Panc1 (cell line): ENCODE data around the gene LIM2. TPM values are rescaled to one million over a fixed set of nuclear protein-coding genes. Genes with fewer than 3 reads are reported as not detected.

Experiments
- ATAC-seq: fragments of 200-7000 bp; cut with Tn5 transposase; 2 replicates; pipeline ENCODE4 v1.9.1; 2020; ENCODE audit warnings: mild to moderate bottlenecking, moderate library complexity
- BruUV-seq: library from RNA; stranded (reverse); fragments of 400-500 nt; replicated peaks from 2 replicates; lab custom pipeline; 2021; lab: Mats Ljungman, UMichigan
- CTCF ChIA-PET: fragments of 300-600 bp; sonication (Branson Sonifier 250); formaldehyde crosslinking; loops from one replicate; lab custom pipeline; 2022; ENCODE audit warnings: antibody characterized with exemption; lab: Charles Lee
- POLR2A ChIA-PET: fragments of 300-600 bp; sonication (Branson Sonifier 250); formaldehyde crosslinking; loops from one replicate; lab custom pipeline; 2022; ENCODE audit warnings: antibody characterized with exemption; lab: Charles Lee
- DNase-seq: peaks from one replicate; pipeline ENCODE4 v3.0.0-alpha.2; 2010; ENCODE audit warnings: low read depth, low spot score
- H3K27ac ChIP-seq: 2 replicates; pipeline ENCODE4 v1.5.1; 2011; ENCODE audit warnings: mild to moderate bottlenecking, low read length, inconsistent platforms
- H3K27me3 ChIP-seq: fragments of 200-500 bp; sonication (Bioruptor generic); 2 replicates; pipeline ENCODE4 v1.6.0; 2014; ENCODE audit warnings: low read length, inconsistent platforms; ENCODE audit not compliant: control insufficient read depth, insufficient read depth
- H3K36me3 ChIP-seq: fragments of 200-500 bp; sonication (Bioruptor generic); 2 replicates; pipeline ENCODE4 v1.5.1; 2014; ENCODE audit warnings: inconsistent platforms, mild to moderate bottlenecking, low read length, moderate library complexity; ENCODE audit not compliant: control insufficient read depth, insufficient read depth
- H3K4me1 ChIP-seq: 2 replicates; pipeline ENCODE4 v1.5.1; 2011; ENCODE audit warnings: inconsistent platforms, mild to moderate bottlenecking, low read length, moderate library complexity; ENCODE audit not compliant: control insufficient read depth, insufficient read depth
- H3K4me3 ChIP-seq, 2 experiments: 2 replicates each; pipeline ENCODE4 v1.5.1; 2011 to 2012; ENCODE audit warnings: low read depth in 2 of 2, low read length in 2 of 2, mild to moderate bottlenecking in 2 of 2, inconsistent platforms in 1 of 2, moderate library complexity in 1 of 2
- H3K9me3 ChIP-seq: fragments of 200-500 bp; sonication (Bioruptor generic); 2 replicates; pipeline ENCODE4 v1.5.1; 2014; ENCODE audit warnings: low read depth, mild to moderate bottlenecking, inconsistent platforms, low read length, moderate library complexity; ENCODE audit not compliant: control insufficient read depth, insufficient read depth
- CTCF ChIP-seq: fragments of 450-650 bp; IDR thresholded peaks from 2 replicates; pipeline ENCODE4 v1.5.1; 2017; ENCODE audit warnings: mild to moderate bottlenecking
- POLR2AphosphoS5 ChIP-seq: IDR thresholded peaks from 2 replicates; pipeline ENCODE4 v1.6.1; 2012; ENCODE audit warnings: mild to moderate bottlenecking, low read depth, low read length, moderate library complexity
- SIN3A ChIP-seq: IDR thresholded peaks from 2 replicates; pipeline ENCODE4 v1.6.1; 2012; ENCODE audit warnings: low read depth, mild to moderate bottlenecking, low read length, moderate library complexity, borderline replicate concordance; ENCODE audit not compliant: insufficient read depth
- TCF7L2 ChIP-seq: IDR thresholded peaks from 2 replicates; pipeline ENCODE4 v1.6.1; 2011; ENCODE audit warnings: mild to moderate bottlenecking, low read depth, low read length, inconsistent platforms
- in situ Hi-C: cut with HindIII; loops from 2 replicates; pipeline ENCODE4 v1.10.0; 2016; ENCODE audit warnings: low sequenced_read_pairs, low pct_unique_long_range_greater_than_20kb
- intact Hi-C: fragments of 100-400 bp; cut with micrococcal nuclease; formaldehyde crosslinking; loops from one replicate; pipeline ENCODE4 v1.10.0; 2022; ENCODE audit not compliant: unreplicated experiment
- total RNA-seq: library from RNA; stranded (reverse); gene quantifications from one replicate; pipeline ENCODE4 v1.2.1, GENCODE V29; 2021; ENCODE audit not compliant: unreplicated experiment
- TF ChIP-seq, protein P1 (sequence below), 2 experiments: IDR thresholded peaks; 2 replicates each; pipeline ENCODE4 v1.6.1; 2011 to 2012; ENCODE audit warnings: low read depth in 2 of 2, control low read depth in 1 of 2, low read length in 1 of 2, mild to moderate bottlenecking in 1 of 2, moderate library complexity in 1 of 2; ENCODE audit not compliant: insufficient read depth in 1 of 2

The LIM2 gene
- total RNA-seq, 1 experiment from 2014 or later = not detected

DNA sequence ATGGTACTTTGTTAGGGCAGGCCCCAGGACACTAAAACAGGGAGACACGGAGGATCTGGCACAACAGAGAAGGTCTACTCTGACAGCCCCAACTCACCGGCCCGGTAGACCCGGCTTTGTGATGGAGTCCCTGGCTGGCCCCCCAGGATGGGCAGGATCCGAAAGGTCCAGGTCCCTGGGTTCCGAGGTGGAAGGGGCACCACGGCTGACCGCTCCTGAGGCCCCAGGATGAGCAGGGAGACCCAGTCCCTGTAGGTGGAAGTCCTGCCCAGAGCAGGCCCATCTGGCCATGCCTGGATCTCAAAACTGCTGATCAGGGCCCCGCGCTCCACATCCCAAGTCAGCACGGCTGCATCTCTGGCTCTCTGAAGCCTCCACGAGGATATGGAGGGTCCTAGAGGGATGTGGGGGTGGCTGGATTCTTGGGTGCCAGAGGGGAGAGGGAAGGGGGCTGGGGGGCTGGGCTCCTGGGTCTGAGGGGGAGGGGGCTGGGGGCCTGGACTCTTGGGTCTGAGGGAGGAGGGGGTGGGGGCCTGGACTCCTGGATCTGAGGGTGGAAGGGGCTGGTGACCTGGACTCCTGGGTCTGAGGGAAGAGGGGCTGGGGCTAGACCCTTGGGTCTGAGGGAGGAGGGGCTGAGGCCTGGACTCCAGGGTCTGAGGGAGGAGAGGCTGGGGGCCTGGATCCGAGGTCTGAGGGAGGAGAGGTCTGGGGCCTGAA is 50.5 kb downstream of the LIM2 start:
- no peak for DNase-seq
- Histone ChIP-seq H3K36me3 (no peaks in the 10 kb centered on the region), H3K27me3 (no peaks in the 10 kb centered on the region), H3K27ac (no peak overlapping the region), H3K4me1 (no peaks in the 10 kb centered on the region), H3K9me3 (no peaks in the 10 kb centered on the region), H3K4me3 (no peak overlapping the region)
- intact Hi-C loops (loop anchor here (5.0 to 10.0 kb wide), 2 partner anchors 70 to 318 kb away; no protein-coding TSS in a partner anchor), in situ Hi-C loops (no loop called here)
- no peak for TF ChIP-seq SIN3A
- TF ChIP-seq TCF7L2 = no peak
- TF ChIP-seq, protein P1, sequence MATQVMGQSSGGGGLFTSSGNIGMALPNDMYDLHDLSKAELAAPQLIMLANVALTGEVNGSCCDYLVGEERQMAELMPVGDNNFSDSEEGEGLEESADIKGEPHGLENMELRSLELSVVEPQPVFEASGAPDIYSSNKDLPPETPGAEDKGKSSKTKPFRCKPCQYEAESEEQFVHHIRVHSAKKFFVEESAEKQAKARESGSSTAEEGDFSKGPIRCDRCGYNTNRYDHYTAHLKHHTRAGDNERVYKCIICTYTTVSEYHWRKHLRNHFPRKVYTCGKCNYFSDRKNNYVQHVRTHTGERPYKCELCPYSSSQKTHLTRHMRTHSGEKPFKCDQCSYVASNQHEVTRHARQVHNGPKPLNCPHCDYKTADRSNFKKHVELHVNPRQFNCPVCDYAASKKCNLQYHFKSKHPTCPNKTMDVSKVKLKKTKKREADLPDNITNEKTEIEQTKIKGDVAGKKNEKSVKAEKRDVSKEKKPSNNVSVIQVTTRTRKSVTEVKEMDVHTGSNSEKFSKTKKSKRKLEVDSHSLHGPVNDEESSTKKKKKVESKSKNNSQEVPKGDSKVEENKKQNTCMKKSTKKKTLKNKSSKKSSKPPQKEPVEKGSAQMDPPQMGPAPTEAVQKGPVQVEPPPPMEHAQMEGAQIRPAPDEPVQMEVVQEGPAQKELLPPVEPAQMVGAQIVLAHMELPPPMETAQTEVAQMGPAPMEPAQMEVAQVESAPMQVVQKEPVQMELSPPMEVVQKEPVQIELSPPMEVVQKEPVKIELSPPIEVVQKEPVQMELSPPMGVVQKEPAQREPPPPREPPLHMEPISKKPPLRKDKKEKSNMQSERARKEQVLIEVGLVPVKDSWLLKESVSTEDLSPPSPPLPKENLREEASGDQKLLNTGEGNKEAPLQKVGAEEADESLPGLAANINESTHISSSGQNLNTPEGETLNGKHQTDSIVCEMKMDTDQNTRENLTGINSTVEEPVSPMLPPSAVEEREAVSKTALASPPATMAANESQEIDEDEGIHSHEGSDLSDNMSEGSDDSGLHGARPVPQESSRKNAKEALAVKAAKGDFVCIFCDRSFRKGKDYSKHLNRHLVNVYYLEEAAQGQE (IDR thresholded peaks at IDR 0.05; ENCODE audit: insufficient read depth in 1 of 2, low read depth in 2 of 2, low read length in 1 of 2) = no peak
- no peak for TF ChIP-seq CTCF
- TF ChIP-seq POLR2AphosphoS5 = no peak
- no peak for ATAC-seq
- BruUV-seq = no TSS peak
- POLR2A ChIA-PET = no interaction called here
- CTCF ChIA-PET = no interaction called here

- H3K27me3 ChIP-seq = no peaks in the 10 kb centered on the region
- POLR2A ChIA-PET = no interaction called here
- ATAC-seq = no peak
- BruUV-seq = no TSS peak
- TF ChIP-seq SIN3A = no peak
- TF ChIP-seq TCF7L2 = no peak
- TF ChIP-seq, protein P1 (IDR thresholded peaks at IDR 0.05; ENCODE audit: insufficient read depth in 1 of 2, low read depth in 2 of 2, low read length in 1 of 2) = no peak
- no peak for TF ChIP-seq CTCF
- no peak for TF ChIP-seq POLR2AphosphoS5
- CTCF ChIA-PET = no interaction called here
- H3K27ac ChIP-seq = no peak overlapping the region
- no peaks in the 10 kb centered on the region for H3K36me3 ChIP-seq
- no peak overlapping the region for H3K4me3 ChIP-seq
- H3K4me1 ChIP-seq = no peaks in the 10 kb centered on the region
- intact Hi-C loops = loop anchor here (10.0 kb wide), 1 partner anchor 321 kb away; no protein-coding TSS in a partner anchor
- in situ Hi-C loops = no loop called here
- DNase-seq = no peak
- no peaks in the 10 kb centered on the region for H3K9me3 ChIP-seq
These were observed 53.8 kb downstream of the LIM2 start for GRCh38 chr19:51333836-51334460.
